ENCODE measurements around the gene AIFM2. TPM values are rescaled to one million over a fixed set of nuclear protein-coding genes. Genes with fewer than 3 reads are reported as not detected.

AIFM2 gene
- total RNA-seq, 2 donors from 2014 or later, result 13.0 to 19.9 TPM

- H3K27ac Mint-ChIP-seq, result peak overlapping the region in 1 of 2 donors; percentile 77
- peak overlapping the region; percentile 56 for H3K4me3 Mint-ChIP-seq
- no peaks in the 10 kb centered on the region for H3K9me3 Mint-ChIP-seq
- peaks cover 0 to 8% of the 10 kb centered on the region in 2 donors for H3K4me1 Mint-ChIP-seq (ENCODE audit: low read depth in 2 of 2)
- H3K36me3 Mint-ChIP-seq, result no peaks in the 10 kb centered on the region
- DNase-seq (ENCODE audit: low spot score) (no peak), ATAC-seq (peak in 1 of 2 donors; percentile 86)
- peaks cover 0 to 13% of the 10 kb centered on the region in 2 donors for H3K27me3 Mint-ChIP-seq
Observed at GRCh38 chr10:70063418-70064098, 69.1 kb downstream of the AIFM2 start.

Other genes starting within 250 kb of the AIFM2 start
- gene MACROH2A2, start 80.0 kb downstream of the AIFM2 start, total RNA-seq, result under 1 TPM; 0.43 to 0.56 TPM
- 10 to 100 TPM in 1 of 2 donors, 1 to 10 TPM in 1; 8.0 to 13.3 TPM for gene TYSND1, start 13.9 kb upstream of the AIFM2 start, total RNA-seq
- 100 to 1,000 TPM; 103 to 131 TPM for gene SAR1A, start 37.7 kb upstream of the AIFM2 start, total RNA-seq
- gene PPA1, start 100.6 kb upstream of the AIFM2 start, total RNA-seq, result 100 to 1,000 TPM; 263 to 285 TPM
- gene NPFFR1, start 151.2 kb upstream of the AIFM2 start, total RNA-seq, result under 1 TPM in 1 of 2 donors, not detected in 1; 0.02 TPM
- gene LRRC20, start 249.8 kb upstream of the AIFM2 start, total RNA-seq, result 10 to 100 TPM in 1 of 2 donors, 1 to 10 TPM in 1; 6.5 to 17.1 TPM

Data from natural killer cell treated with Interleukin-12 subunit alpha and Interleukin-12 subunit beta and Interleukin-15 and Interleukin-18, amount 100 ng/mL, for 72 hours (primary cell).